T-helper 17 cell (primary cell): Measurements from ENCODE around the gene NCAPD3. TPM values are rescaled to one million over a fixed set of nuclear protein-coding genes. Genes with fewer than 3 reads are reported as not detected.

Source experiments
- ATAC-seq: fragments of 150-1000 bp; cut with Tn5 transposase; 2 replicates; pipeline ENCODE4 v1.10.0; 2021; ENCODE audit warnings: mild to moderate bottlenecking, moderate library complexity
- DNase-seq, 3 donors: peaks; one replicate each; pipeline versions ENCODE4 v3.0.0 to v3.0.0-alpha.2; 2020 to 2021
- H3K9me3 ChIP-seq: one replicate; pipeline ENCODE4 v1.7.0; 2013; ENCODE audit warnings: low read length, mild to moderate bottlenecking; ENCODE audit not compliant: control insufficient read depth, poor library complexity, severe bottlenecking
- H3K27ac Mint-ChIP-seq: one replicate; pipeline ENCODE4 v1.8.0; 2022; ENCODE audit warnings: mild to moderate bottlenecking, moderate library complexity, mixed read lengths
- H3K27me3 Mint-ChIP-seq: one replicate; pipeline ENCODE4 v1.8.0; 2022; ENCODE audit warnings: mixed read lengths
- H3K36me3 Mint-ChIP-seq: one replicate; pipeline ENCODE4 v1.8.0; 2022; ENCODE audit warnings: low read depth, mixed read lengths
- H3K4me1 Mint-ChIP-seq: one replicate; pipeline ENCODE4 v1.8.0; 2022; ENCODE audit warnings: mild to moderate bottlenecking, mixed read lengths
- H3K4me3 Mint-ChIP-seq: one replicate; pipeline ENCODE4 v1.8.0; 2022; ENCODE audit warnings: mild to moderate bottlenecking, moderate library complexity, mixed read lengths
- total RNA-seq, 4 donors: library from RNA in 2 of 4; stranded (reverse) in 2 of 4; gene quantifications; one replicate each; pipeline ENCODE4 v1.2.3 and lab custom pipeline; 2022 to 2026

The NCAPD3 gene
- total RNA-seq, 2 donors from 2014 or later, result 26.8 to 31.4 TPM

DNA sequence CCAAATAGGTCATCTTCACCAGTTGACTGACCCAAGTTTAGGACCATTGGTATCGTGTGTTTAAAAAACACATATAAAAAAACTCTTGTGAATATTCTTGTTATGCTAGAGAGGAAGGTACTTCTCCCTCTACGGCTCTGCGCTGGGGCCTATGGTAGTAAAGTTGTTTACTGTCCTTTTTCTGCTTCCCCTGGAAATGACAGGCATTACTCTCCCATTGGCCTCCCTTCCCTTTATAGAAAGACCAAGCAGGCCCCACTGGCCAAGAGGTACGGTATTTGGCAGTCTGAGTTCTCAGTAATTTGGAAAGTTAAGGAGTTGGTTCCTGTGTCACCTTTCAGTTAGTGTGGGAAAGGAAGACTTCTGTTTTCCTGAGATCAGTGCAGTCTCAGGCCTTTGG is 22.9 kb upstream of the NCAPD3 start:
- ATAC-seq, result no peak
- Mint-ChIP-seq H3K27ac (no peak overlapping the region), H3K36me3 (peaks cover 4% of the 10 kb centered on the region), H3K4me1 (no peaks in the 10 kb centered on the region), H3K27me3 (no peaks in the 10 kb centered on the region), H3K4me3 (no peak overlapping the region)
- no peaks in the 10 kb centered on the region for H3K9me3 ChIP-seq
- DNase-seq, result no peak

DNA sequence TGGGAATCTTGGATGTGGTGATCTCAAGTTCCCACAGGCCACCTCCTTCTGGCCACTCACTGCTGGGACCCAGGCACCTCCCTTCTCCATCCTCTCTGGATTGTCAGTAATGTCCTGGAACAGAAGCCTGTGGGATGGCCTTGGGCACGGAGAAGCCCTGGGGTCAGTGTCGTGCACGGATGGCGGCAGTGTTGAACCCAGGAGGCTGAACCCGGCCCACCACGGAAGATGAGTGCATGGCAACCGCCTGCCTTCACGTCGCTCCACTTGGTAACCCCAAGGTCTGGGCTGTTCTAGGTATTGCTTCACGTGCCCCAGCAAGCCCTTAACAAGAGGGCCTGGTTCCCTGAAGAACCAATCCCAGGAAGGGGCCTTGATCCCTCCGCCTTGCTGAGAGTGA is 22.3 kb upstream of the NCAPD3 start:
- Mint-ChIP-seq H3K27me3 (no peaks in the 10 kb centered on the region), H3K4me1 (no peaks in the 10 kb centered on the region), H3K36me3 (peaks cover 4% of the 10 kb centered on the region), H3K27ac (no peak overlapping the region), H3K4me3 (no peak overlapping the region)
- DNase-seq (no peak), ATAC-seq (no peak)
- H3K9me3 ChIP-seq, result no peaks in the 10 kb centered on the region

- no peak overlapping the region for H3K27ac Mint-ChIP-seq
- H3K4me1 Mint-ChIP-seq, result no peaks in the 10 kb centered on the region
- DNase-seq (no peak), ATAC-seq (no peak)
- H3K36me3 Mint-ChIP-seq, result peaks cover 4% of the 10 kb centered on the region
- no peaks in the 10 kb centered on the region for H3K27me3 Mint-ChIP-seq
- no peaks in the 10 kb centered on the region for H3K9me3 ChIP-seq
- no peak overlapping the region for H3K4me3 Mint-ChIP-seq
Measured at GRCh38 chr11:134245434-134245833, 21.7 kb upstream of the NCAPD3 start.

GRCh38 chr11:134244593-134244992 is 20.8 kb upstream of the NCAPD3 start:
- DNase-seq (no peak), ATAC-seq (peak; percentile 62)
- peak overlapping the region; percentile 19 for H3K27ac Mint-ChIP-seq
- peaks cover 4% of the 10 kb centered on the region for H3K36me3 Mint-ChIP-seq
- H3K4me3 Mint-ChIP-seq, result no peak overlapping the region
- no peaks in the 10 kb centered on the region for H3K9me3 ChIP-seq
- H3K27me3 Mint-ChIP-seq, result no peaks in the 10 kb centered on the region
- no peaks in the 10 kb centered on the region for H3K4me1 Mint-ChIP-seq

- no peaks in the 10 kb centered on the region for H3K4me1 Mint-ChIP-seq
- no peak for ATAC-seq
- no peak overlapping the region for H3K4me3 Mint-ChIP-seq
- peaks cover 5% of the 10 kb centered on the region for H3K36me3 Mint-ChIP-seq
- DNase-seq, result no peak
- no peaks in the 10 kb centered on the region for H3K27me3 Mint-ChIP-seq
- no peak overlapping the region for H3K27ac Mint-ChIP-seq
- no peaks in the 10 kb centered on the region for H3K9me3 ChIP-seq
Measured at GRCh38 chr11:134243913-134244312, 20.1 kb upstream of the NCAPD3 start.

GRCh38 chr11:134242376-134242775 is 18.6 kb upstream of the NCAPD3 start:
- Mint-ChIP-seq H3K36me3 (peaks cover 8% of the 10 kb centered on the region), H3K27ac (peak overlapping the region; percentile 19), H3K4me1 (peaks cover under 1% of the 10 kb centered on the region), H3K4me3 (no peak overlapping the region), H3K27me3 (no peaks in the 10 kb centered on the region)
- ATAC-seq, result no peak
- H3K9me3 ChIP-seq, result no peaks in the 10 kb centered on the region
- no peak for DNase-seq

DNA sequence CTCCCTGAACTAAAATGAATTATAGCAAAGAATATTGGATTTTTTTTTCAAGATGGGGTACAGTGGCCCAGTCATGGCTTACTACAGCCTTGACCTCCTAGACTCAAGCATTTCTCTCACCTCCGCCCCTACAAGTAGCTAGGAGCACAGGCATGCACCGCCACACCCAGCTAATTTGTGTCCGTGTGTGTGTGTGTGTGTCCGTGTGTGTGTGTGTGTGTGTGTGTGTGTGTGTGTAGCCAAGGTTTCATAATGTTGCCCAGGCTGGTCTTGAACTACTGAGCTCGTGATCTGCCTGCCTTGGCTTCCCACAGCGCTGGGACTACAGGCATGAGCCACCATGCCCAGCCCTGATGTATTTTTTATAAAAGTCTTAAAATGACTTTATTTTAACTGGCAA is 16.8 kb upstream of the NCAPD3 start:
- peaks cover 6% of the 10 kb centered on the region for H3K4me1 Mint-ChIP-seq
- no peaks in the 10 kb centered on the region for H3K9me3 ChIP-seq
- no peaks in the 10 kb centered on the region for H3K27me3 Mint-ChIP-seq
- no peak for ATAC-seq
- peaks cover 14% of the 10 kb centered on the region for H3K36me3 Mint-ChIP-seq
- DNase-seq, result no peak
- no peak overlapping the region for H3K27ac Mint-ChIP-seq
- no peak overlapping the region for H3K4me3 Mint-ChIP-seq

GRCh38 chr11:134238956-134239355 is 15.2 kb upstream of the NCAPD3 start:
- Mint-ChIP-seq H3K36me3 (peaks cover 12% of the 10 kb centered on the region), H3K27me3 (no peaks in the 10 kb centered on the region), H3K27ac (no peak overlapping the region), H3K4me3 (no peak overlapping the region), H3K4me1 (peaks cover 9% of the 10 kb centered on the region)
- no peaks in the 10 kb centered on the region for H3K9me3 ChIP-seq
- DNase-seq (no peak), ATAC-seq (no peak)

- no peak for DNase-seq
- Mint-ChIP-seq H3K36me3 (peaks cover 12% of the 10 kb centered on the region), H3K27ac (peak overlapping the region; percentile 82), H3K27me3 (no peaks in the 10 kb centered on the region), H3K4me3 (no peak overlapping the region), H3K4me1 (peaks cover 15% of the 10 kb centered on the region)
- no peaks in the 10 kb centered on the region for H3K9me3 ChIP-seq
- ATAC-seq, result no peak
Measured at GRCh38 chr11:134237557-134237922, 13.8 kb upstream of the NCAPD3 start.

DNA sequence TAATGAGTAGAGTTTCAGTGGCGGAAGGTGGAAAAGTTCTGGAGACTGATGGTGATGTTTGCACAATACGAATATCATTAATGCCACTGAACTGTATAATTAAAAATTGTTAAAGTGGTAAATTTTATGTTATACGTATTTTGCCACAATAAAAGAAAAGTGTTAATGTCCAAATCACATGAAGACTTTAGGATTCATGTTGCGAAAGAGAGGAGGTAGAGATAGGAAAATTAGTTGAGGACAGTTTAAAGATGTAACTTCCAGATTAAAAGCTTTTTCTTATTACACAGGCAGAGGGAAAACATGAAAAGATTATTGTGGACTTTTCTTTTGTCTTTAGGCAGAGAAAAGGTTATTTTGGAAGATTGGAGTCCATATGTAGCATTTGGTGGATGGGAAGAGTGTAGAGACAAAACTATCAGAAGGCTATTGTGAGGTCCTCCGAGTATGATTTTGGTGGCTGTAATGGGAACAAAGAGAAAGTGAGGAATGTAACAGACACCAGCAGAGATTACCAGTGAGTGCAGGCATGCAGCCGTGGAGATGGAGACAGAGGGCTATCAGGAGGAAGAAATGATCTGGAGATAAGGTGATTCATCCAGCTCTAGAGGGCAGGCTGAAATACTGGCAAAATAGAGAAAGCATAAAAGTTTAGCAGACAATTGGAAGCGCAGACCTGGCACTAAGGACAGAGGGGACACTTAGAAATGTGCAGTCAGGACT is 13.2 kb upstream of the NCAPD3 start:
- peak overlapping the region; percentile 82 for H3K27ac Mint-ChIP-seq
- no peak overlapping the region for H3K4me3 Mint-ChIP-seq
- peaks cover 12% of the 10 kb centered on the region for H3K36me3 Mint-ChIP-seq
- ATAC-seq, result no peak
- H3K4me1 Mint-ChIP-seq, result peaks cover 16% of the 10 kb centered on the region
- no peaks in the 10 kb centered on the region for H3K9me3 ChIP-seq
- H3K27me3 Mint-ChIP-seq, result no peaks in the 10 kb centered on the region
- DNase-seq, result no peak

GRCh38 chr11:134235399-134235798 is 11.6 kb upstream of the NCAPD3 start:
- no peak overlapping the region for H3K27ac Mint-ChIP-seq
- no peak overlapping the region for H3K4me3 Mint-ChIP-seq
- ATAC-seq, result no peak
- peaks cover 12% of the 10 kb centered on the region for H3K36me3 Mint-ChIP-seq
- H3K9me3 ChIP-seq, result no peaks in the 10 kb centered on the region
- H3K4me1 Mint-ChIP-seq, result peaks cover 22% of the 10 kb centered on the region
- no peaks in the 10 kb centered on the region for H3K27me3 Mint-ChIP-seq
- DNase-seq, result no peak

DNA sequence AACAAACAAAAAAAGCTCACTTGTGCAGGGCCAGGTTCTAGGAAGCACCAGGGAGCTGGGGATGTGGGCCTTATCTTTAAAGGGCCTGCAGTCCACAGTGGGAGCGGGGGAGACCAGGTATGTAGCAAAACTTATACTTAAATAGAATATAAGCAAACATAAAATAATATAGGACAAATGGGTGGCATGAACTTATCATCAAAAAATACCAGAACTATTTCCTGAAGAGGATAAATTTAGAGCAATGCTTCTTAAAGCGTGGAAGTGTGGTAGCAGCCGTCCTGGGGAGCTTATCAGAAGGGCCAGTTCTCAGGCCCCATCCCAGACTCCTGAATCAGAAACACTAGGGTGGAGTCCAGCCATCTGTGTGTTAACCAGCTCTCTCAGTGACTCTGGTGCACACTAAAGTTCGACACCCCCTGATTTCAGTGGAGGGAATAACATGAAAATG is 10.0 kb upstream of the NCAPD3 start:
- no peak for ATAC-seq
- no peak for DNase-seq
- Mint-ChIP-seq H3K27ac (peak overlapping the region; percentile 49), H3K4me1 (peaks cover 35% of the 10 kb centered on the region), H3K4me3 (no peak overlapping the region), H3K27me3 (no peaks in the 10 kb centered on the region), H3K36me3 (peaks cover 11% of the 10 kb centered on the region)
- no peaks in the 10 kb centered on the region for H3K9me3 ChIP-seq

GRCh38 chr11:134231958-134232659 is 8.3 kb upstream of the NCAPD3 start:
- Mint-ChIP-seq H3K36me3 (peaks cover 6% of the 10 kb centered on the region), H3K27me3 (no peaks in the 10 kb centered on the region), H3K4me3 (no peak overlapping the region), H3K27ac (peak overlapping the region; percentile 74), H3K4me1 (peaks cover 47% of the 10 kb centered on the region)
- DNase-seq (no peak), ATAC-seq (no peak)
- H3K9me3 ChIP-seq, result no peaks in the 10 kb centered on the region

DNA sequence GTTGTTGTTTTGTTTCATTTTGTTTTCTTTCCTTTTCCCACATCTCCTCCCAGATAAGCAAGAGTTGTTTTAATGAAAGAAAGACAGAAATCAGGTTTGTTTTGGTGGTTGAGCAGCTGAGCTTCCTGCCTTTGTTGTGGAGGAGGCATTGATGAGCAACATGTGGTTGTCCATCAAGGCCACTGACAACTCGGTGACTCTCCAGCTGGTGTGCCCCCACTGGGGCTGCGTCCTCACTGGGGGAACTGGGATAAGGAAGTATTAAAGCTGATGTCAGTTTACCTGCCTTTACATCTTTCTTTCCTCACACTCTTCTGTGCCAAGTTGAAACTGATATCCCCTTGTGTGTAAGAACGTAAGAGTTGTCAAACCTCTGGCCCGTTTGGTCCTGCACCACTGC is 6.6 kb upstream of the NCAPD3 start:
- H3K27me3 Mint-ChIP-seq, result no peaks in the 10 kb centered on the region
- DNase-seq (no peak), ATAC-seq (no peak)
- peak overlapping the region; percentile 49 for H3K27ac Mint-ChIP-seq
- no peaks in the 10 kb centered on the region for H3K36me3 Mint-ChIP-seq
- H3K4me3 Mint-ChIP-seq, result peak overlapping the region; percentile 21
- H3K9me3 ChIP-seq, result no peaks in the 10 kb centered on the region
- peaks cover 62% of the 10 kb centered on the region for H3K4me1 Mint-ChIP-seq
